ENCODE results near the gene CLEC2L.

GRCh38 chr7:139488810-139489209 is 34.7 kb upstream of the CLEC2L start:
- TF ChIP-seq CTCF (IDR thresholded peaks at IDR 0.05) (no peak), EP300 (IDR thresholded peaks at IDR 0.05) (no peak), POLR2A (IDR thresholded peaks at IDR 0.05; ENCODE audit: low read depth) (no peak)
